Effector CD4-positive, alpha-beta T cell (primary cell): ENCODE results near the gene HBA2.
"Not testable (repeated sequence)": the region's sequence is repeated elsewhere in the genome, so short reads cannot be mapped to it uniquely, and the experiment has no call there.

Experiments used
- DNase-seq: peaks from one replicate; pipeline ENCODE4 v3.0.0-alpha.2; 2020

The HBA2 gene

DNA sequence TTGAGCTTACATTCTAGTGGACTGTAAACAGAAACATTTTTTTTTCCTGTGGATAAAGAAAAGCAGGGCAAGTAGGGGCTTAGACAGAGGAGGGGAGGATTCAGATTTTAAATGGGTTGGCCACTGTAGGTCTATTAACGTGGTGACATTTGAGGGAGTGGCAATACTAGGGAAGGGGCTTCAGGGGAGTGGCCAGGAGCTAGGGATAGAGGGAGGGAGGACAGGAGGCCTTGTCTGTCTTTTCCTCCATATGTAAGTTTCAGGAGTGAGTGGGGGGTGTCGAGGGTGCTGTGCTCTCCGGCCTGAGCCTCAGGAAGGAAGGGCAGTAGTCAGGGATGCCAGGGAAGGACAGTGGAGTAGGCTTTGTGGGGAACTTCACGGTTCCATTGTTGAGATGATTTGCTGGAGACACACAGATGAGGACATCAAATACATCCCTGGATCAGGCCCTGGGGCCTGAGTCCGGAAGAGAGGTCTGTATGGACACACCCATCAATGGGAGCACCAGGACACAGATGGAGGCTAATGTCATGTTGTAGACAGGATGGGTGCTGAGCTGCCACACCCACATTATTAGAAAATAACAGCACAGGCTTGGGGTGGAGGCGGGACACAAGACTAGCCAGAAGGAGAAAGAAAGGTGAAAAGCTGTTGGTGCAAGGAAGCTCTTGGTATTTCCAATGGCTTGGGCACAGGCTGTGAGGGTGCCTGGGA lies 13.4 kb upstream of the HBA2 start:
- DNase-seq = no peak

DNA sequence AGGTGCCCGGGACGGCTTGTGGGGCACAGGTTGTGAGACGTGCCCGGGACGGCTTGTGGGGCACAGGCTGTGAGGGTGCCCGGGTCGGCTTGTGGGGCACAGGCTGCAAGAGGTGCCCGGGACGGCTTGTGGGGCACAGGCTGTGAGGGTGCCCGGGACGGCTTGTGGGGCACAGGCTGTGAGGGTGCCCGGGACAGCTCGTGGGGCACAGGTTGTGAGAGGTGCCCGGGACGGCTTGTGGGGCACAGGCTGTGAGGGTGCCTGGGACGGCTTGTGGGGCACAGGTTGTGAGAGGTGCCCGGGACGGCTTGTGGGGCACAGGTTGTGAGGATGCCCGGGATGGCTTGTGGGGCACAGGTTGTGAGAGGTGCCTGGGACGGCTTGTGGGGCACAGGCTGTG lies 12.4 kb upstream of the HBA2 start:
- DNase-seq = not testable (repeated sequence)

DNA sequence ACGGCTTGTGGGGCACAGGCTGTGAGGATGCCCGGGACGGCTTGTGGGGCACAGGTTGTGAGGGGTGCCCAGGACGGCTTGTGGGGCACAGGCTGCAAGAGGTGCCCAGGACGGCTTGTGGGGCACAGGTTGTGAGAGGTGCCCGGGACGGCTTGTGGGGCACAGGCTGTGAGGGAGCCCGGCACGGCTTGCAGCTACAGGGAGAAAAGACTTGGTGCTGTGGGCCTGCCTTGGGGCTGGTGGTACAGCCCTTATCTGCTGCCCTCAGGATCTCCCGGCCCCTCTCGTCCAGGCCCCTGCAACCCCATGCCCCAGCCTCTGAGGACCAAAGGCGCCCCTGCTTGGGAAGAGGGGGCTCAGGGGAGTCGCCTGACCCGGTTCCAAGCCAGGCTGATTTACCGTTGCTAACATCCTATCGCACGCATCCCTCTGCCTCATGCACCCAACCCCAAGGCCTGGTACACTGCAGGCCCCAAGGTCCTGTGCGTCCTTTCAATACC lies 11.9 kb upstream of the HBA2 start:
- DNase-seq = no peak

DNA sequence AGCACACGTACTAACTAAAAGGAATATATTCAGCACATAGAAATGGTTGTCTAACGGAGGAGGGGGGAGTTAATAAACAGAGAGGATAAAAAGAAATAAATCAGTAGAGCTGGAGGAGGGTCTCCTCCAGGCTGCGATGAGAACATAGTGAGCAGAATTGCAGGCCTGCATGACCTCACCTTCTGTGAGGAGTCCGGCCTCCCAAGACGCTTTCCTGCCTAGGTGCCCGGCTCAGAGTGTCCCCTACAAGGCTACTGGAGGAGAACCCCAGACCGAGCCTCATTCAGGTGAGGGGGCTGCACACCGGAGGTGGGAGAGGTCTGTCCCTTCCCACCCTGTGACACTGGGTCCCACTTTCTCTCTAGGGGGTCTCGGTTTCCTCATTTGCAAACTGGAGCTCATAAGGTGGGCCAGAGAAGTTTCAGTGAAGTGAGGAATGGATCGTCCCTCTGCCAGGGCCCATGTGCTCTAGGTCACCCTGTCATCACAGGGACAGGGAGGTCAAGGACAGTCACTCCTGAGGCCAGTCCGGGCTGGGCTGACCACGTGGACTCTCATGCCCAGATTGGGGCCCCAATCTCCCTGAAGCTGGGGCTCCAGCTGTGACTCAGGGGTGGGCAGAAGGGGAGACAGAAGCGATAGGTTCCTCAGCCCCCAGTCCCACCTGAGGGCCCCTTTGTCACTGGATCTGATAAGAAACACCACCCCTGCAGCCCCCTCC lies 10.2 kb upstream of the HBA2 start:
- no peak for DNase-seq

DNA sequence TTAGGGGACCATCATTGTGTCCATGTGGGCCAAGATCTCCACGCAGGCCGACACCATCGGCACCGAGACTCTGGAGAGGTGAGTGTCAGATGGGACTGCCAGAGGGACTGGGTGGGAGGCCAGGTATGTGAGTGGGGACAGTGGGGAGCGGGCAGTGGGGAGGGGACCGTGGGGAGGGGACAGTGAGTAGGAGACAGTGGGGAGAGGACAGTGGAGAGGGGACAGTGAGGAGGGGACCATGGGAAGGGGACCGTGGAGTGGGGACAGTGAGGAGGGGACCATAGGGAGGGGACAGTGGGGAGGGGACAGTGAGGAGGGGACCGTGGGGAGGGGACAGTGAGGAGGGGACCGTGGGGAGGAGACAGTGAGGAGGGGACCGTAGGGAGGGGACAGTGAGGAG lies 9.5 kb upstream of the HBA2 start:
- DNase-seq = not testable (repeated sequence)

DNA sequence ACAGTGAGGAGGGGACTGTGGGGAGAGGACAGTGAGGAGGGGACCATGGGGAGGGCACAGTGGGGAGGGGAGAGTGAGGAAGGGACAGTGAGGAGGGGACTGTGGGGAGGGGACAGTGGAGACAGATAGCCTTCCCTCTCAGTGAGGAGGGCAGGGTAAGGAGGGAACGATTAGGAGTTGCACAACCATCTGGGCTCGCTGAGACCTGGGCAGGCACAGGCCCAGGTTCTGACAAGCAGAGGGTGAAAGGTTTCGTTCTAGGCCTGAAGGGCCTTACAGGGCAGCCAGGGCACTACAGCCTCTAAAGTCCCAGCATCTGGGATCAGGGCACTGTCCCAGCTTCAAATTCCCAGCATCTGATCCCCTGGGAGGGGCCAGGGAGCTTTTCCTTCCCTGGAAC lies 9.0 kb upstream of the HBA2 start:
- DNase-seq = not testable (repeated sequence)

DNA sequence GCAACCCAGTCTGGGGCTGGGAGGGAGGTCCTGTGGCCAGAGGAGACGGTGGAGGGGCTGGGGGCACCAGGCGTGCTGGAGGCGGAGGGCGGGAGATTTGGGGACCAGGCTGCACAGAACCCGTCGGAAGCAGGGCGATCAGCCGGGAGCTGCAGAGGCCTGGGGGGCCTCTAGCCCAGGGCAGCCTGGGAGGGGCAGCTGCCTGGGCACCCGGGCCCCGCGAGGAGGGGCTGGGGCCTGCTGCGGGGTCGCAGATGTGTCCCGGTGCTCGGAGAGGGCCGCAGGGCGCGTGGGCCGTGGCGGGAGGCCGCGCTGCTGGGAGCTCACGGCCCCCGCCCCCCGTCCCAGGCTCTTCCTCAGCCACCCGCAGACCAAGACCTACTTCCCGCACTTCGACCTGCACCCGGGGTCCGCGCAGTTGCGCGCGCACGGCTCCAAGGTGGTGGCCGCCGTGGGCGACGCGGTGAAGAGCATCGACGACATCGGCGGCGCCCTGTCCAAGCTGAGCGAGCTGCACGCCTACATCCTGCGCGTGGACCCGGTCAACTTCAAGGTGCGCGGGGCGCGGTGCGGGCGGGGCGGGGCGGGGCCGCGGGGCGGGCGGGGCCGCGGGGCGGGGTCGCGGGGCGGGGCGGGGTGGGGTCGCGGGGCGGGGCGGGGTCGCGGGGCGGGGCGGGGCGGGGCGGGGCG lies 8.4 kb upstream of the HBA2 start:
- not testable (repeated sequence) for DNase-seq

DNA sequence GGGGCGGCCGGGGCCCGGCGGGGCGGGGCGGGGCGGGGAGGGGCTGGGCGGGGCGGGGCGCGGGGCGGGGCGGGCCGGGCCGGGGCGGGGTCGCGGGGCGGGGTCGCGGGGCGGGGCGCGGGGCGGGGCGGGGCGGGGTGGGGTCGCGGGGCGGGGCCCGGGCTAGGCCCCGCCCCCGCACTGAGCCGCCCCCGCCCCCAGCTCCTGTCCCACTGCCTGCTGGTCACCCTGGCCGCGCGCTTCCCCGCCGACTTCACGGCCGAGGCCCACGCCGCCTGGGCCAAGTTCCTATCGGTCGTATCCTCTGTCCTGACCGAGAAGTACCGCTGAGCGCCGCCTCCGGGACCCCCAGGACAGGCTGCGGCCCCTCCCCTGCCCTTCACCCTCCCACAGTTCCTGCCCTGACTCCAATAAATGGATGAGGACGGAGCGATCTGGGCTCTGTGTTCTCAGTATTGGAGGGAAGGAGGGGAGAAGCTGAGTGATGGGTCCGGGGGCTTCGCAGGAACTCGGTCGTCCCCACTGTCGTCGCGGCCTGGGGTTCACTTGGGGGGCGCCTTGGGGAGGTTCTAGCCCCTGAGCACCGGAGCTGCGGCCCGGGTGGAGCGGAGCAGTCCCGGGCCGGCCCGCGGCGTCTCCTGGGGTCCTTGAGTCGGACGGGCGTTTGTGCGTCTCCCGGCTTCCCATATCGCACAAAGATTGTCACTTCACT lies 7.7 kb upstream of the HBA2 start:
- no peak for DNase-seq

DNA sequence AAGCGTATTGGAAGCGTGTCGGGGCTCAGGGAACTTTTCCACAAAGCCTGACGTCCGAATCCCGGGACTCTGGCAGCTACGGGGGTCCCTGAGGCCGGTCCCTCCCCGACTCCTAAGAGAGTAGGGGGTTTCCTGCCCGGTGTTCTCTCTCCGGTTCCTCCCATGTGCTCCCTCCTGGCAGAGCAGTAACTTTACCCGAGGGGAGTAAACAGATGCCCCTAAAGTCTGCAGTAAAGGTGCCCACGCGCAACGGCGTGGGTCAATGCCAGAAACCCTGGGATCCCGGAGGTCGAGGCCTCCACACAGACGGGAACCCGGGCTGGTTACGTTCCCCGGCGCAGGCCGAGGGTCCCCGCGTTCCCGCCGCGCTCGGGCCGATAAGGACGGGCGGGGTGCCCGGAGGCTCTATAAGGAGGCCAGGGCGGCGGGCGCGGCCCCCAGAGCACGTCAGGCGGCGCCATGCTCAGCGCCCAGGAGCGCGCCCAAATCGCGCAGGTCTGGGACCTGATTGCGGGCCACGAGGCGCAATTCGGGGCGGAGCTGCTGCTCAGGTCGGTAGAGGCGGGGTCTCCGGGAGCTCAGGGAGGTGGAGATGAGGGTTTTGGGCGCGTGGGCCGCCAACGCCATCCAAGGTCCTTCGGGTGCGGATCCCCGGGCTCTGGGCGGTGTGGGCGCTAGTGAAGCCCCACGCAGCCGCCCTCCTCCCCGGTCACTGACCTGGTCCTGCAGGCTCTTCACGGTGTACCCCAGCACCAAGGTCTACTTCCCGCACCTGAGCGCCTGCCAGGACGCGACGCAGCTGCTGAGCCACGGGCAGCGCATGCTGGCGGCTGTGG lies 6.9 kb upstream of the HBA2 start, which contains the start of gene HBM:
TSS of gene HBM (plus strand) at position 440 of the 836 bp plus-strand sequence. CDS start at position 460, 20 bp downstream.
- no peak for DNase-seq

DNA sequence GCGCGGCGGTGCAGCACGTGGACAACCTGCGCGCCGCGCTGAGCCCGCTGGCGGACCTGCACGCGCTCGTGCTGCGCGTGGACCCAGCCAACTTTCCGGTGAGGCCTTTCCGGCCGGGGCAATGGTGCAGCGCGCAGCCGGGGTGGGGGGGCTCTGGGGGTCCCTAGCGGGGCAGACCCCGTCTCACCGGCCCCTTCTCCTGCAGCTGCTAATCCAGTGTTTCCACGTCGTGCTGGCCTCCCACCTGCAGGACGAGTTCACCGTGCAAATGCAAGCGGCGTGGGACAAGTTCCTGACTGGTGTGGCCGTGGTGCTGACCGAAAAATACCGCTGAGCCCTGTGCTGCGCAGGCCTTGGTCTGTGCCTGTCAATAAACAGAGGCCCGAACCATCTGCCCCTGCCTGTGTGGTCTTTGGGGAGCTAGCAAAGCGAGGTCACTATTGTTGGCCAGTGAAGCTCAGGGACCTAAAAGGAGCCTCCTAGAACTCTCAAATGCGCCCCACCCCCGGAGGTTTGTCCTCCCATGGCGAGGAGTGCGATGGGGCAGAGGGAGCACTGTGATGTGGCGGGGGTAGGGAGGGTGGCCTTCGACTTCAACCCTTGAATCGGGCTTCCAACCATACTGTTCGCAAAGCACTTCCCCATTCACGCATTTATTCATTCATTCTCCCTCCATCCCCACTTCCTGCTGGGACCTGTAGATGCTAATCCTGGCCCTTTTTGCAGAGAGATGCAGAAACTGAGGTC lies 6.1 kb upstream of the HBA2 start:
- DNase-seq = no peak

DNA sequence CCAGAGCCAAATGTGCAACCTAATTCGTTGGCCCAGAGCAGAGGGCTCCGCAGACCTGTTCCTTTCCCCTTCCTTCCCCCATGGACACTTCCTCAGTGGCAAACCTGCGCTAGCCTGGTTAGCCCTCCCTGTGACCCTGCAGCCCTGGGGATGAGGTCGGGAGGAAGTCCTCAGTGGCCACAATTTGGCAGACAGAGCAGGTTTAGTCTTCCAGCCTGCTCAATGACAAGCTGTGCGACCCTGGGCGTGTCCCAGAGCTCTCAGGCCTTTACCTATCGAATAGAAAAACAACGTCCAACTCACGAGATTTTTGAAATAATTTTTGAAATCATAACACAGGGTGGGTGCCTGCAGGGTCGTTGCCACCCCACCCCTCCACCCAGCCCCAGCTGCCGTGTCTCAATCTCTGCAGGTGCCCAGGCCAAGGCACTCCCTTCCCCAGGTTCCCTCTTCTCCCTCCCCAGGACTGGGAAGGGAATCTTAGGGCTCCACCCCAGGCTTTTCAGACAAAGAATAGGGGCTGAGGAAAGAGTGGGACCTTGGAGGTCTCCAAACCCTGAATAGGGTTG lies 5.5 kb upstream of the HBA2 start:
- DNase-seq = no peak

DNA sequence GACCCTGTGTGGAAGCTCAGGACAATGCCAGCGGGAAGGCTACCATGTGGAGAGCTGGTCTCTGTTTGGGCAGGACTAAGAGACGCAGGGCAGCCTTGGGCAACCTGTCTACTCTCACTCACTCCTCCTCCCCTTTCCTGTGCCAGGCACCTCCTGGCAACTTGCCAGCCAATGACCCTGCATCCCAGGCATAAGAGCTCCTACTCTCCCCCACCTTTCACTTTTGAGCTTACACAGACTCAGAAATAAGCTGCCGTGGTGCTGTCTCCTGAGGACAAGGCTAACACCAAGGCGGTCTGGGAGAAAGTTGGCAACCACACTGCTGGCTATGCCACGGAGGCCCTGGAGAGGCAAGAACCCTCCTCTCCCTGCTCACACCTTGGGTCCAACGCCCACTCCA lies 4.3 kb upstream of the HBA2 start:
- no peak for DNase-seq

DNA sequence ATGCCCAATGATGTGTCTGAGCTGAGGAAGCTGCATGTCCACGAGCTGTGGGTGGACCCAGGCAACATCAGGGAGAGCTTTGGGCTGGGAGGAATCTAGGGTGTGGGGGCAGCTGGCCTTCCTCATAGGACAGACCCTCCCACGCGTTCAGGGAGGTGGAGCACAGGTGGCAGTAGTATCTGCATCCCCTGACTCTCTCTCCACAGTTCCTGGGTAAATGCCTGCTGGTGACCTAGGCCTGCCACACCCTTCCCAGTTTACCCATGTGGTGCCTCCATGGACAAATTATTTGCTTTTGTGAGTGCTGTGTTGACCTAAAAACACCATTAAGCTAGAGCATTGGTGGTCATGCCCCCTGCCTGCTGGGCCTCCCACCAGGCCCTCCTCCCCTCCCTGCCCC lies 3.7 kb upstream of the HBA2 start:
- no peak for DNase-seq

DNA sequence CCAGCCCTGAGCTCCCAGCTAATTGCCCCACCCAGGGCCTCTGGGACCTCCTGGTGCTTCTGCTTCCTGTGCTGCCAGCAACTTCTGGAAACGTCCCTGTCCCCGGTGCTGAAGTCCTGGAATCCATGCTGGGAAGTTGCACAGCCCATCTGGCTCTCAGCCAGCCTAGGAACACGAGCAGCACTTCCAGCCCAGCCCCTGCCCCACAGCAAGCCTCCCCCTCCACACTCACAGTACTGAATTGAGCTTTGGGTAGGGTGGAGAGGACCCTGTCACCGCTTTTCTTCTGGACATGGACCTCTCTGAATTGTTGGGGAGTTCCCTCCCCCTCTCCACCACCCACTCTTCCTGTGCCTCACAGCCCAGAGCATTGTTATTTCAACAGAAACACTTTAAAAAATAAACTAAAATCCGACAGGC lies 2.6 kb upstream of the HBA2 start:
- not testable (repeated sequence) for DNase-seq

DNA sequence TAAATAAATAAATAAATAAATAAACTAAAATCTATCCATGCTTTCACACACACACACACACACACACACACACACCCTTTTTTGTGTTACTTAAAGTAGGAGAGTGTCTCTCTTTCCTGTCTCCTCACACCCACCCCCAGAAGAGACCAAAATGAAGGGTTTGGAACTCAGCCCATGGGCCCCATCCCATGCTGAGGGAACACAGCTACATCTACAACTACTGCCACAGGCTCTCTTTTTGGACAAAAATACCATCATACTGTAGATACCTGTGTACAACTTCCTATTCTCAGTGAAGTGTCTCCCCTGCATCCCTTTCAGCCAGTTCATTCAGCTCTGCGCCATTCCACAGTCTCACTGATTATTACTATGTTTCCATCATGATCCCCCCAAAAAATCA lies 1.9 kb upstream of the HBA2 start:
- no peak for DNase-seq

DNA sequence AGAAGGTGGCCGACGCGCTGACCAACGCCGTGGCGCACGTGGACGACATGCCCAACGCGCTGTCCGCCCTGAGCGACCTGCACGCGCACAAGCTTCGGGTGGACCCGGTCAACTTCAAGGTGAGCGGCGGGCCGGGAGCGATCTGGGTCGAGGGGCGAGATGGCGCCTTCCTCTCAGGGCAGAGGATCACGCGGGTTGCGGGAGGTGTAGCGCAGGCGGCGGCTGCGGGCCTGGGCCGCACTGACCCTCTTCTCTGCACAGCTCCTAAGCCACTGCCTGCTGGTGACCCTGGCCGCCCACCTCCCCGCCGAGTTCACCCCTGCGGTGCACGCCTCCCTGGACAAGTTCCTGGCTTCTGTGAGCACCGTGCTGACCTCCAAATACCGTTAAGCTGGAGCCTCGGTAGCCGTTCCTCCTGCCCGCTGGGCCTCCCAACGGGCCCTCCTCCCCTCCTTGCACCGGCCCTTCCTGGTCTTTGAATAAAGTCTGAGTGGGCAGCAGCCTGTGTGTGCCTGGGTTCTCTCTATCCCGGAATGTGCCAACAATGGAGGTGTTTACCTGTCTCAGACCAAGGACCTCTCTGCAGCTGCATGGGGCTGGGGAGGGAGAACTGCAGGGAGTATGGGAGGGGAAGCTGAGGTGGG lies 657 bp downstream of the HBA2 start:
- DNase-seq = not testable (repeated sequence)

DNA sequence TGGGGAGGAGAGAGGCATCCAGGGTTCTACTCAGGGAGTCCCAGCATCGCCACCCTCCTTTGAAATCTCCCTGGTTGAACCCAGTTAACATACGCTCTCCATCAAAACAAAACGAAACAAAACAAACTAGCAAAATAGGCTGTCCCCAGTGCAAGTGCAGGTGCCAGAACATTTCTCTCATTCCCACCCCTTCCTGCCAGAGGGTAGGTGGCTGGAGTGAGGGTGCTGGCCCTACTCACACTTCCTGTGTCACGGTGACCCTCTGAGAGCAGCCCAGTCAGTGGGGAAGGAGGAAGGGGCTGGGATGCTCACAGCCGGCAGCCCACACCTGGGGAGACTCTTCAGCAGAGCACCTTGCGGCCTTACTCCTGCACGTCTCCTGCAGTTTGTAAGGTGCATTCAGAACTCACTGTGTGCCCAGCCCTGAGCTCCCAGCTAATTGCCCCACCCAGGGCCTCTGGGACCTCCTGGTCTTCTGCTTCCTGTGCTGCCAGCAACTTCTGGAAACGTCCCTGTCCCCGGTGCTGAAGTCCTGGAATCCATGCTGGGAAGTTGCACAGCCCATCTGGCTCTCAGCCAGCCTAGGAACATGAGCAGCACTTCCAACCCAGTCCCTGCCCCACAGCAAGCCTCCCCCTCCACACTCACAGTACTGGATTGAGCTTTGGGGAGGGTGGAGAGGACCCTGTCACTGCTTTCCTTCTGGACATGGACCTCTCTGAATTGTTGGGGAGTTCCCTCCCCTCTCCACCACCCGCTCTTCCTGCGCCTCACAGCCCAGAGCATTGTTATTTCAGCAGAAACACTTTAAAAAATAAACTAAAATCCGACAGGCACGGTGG lies 1.5 kb downstream of the HBA2 start:
- DNase-seq = not testable (repeated sequence)

DNA sequence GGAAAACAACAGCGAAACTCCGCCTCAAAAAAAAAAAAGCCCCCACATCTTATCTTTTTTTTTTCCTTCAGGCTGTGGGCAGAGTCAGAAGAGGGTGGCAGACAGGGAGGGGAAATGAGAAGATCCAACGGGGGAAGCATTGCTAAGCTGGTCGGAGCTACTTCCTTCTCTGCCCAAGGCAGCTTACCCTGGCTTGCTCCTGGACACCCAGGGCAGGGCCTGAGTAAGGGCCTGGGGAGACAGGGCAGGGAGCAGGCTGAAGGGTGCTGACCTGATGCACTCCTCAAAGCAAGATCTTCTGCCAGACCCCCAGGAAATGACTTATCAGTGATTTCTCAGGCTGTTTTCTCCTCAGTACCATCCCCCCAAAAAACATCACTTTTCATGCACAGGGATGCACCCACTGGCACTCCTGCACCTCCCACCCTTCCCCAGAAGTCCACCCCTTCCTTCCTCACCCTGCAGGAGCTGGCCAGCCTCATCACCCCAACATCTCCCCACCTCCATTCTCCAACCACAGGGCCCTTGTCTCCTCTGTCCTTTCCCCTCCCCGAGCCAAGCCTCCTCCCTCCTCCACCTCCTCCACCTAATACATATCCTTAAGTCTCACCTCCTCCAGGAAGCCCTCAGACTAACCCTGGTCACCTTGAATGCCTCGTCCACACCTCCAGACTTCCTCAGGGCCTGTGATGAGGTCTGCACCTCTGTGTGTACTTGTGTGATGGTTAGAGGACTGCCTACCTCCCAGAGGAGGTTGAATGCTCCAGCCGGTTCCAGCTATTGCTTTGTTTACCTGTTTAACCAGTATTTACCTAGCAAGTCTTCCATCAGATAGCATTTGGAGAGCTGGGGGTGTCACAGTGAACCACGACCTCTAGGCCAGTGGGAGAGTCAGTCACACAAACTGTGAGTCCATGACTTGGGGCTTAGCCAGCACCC lies 2.6 kb downstream of the HBA2 start:
- no peak for DNase-seq
